Subcutaneous adipose tissue (tissue), 4 donors: Measurements from ENCODE around the gene CELF6. TPM values are rescaled to one million over a fixed set of nuclear protein-coding genes. Genes with fewer than 3 reads are reported as not detected.

Source experiments
- total RNA-seq, 4 donors: library from RNA; depleted of rRNA; stranded (reverse); fragments of >200 nt; gene quantifications; one replicate each; pipeline ENCODE4 v1.1.0, GENCODE V29; 2016
- TF ChIP-seq, protein P1 (sequence below): fragments of 450-650 bp; IDR thresholded peaks from one replicate; pipeline ENCODE4 v1.5.1; 2016; ENCODE audit warnings: low read depth, mild to moderate bottlenecking, control low read depth, antibody characterized with exemption, moderate library complexity

Gene CELF6
- total RNA-seq, 4 donors from 2014 or later, result 0.49 to 3.2 (median 2.2) TPM

- TF ChIP-seq, protein P1, sequence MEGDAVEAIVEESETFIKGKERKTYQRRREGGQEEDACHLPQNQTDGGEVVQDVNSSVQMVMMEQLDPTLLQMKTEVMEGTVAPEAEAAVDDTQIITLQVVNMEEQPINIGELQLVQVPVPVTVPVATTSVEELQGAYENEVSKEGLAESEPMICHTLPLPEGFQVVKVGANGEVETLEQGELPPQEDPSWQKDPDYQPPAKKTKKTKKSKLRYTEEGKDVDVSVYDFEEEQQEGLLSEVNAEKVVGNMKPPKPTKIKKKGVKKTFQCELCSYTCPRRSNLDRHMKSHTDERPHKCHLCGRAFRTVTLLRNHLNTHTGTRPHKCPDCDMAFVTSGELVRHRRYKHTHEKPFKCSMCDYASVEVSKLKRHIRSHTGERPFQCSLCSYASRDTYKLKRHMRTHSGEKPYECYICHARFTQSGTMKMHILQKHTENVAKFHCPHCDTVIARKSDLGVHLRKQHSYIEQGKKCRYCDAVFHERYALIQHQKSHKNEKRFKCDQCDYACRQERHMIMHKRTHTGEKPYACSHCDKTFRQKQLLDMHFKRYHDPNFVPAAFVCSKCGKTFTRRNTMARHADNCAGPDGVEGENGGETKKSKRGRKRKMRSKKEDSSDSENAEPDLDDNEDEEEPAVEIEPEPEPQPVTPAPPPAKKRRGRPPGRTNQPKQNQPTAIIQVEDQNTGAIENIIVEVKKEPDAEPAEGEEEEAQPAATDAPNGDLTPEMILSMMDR, result no peak
Observed at GRCh38 chr15:72354496-72354895, 34.5 kb upstream of the CELF6 start.

DNA sequence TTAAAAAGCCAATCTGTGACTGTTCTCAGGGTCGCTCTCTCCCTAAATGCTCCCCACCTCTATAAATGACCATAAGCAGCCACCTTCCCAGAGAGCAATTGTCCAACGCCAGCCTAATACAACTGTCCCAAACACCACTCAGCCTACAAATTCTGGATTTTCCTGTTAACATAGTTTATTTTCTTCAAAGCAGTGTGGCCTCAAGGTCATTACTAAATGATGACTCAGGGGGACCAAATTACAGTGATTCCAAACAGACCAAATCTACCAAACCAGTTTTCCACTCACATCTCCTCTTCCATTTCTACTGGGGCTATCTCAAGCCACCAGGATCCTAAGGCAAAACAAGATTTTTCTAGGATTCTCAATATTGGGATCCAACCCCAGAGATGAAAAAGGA is 33.3 kb upstream of the CELF6 start:
- TF ChIP-seq, protein P1, result no peak

GRCh38 chr15:72345806-72346205 is 25.8 kb upstream of the CELF6 start:
- TF ChIP-seq, protein P1, result no peak

DNA sequence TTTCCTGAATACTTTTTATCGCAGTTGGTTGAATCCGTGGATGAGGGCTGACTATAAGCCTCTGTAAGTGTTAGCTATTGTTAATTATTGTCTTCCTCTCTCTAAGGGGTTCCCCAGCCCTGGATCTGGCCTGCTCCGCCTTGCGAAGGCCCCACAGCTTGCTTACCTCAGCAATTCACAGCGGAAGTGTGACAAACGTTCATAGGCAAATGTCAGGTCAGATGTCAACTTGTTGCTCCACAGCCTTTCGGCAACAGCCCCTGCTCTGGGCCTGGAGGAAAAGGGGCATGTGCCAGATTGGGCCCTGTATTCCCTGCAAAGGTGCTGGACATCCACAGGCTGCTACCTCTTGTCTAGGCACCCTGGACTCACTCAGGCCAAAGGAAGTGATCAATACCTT is 25.3 kb upstream of the CELF6 start:
- TF ChIP-seq, protein P1, result no peak

- TF ChIP-seq, protein P1, result no peak
Observed at GRCh38 chr15:72344602-72345001, 24.6 kb upstream of the CELF6 start.

- TF ChIP-seq, protein P1, result no peak
Observed at GRCh38 chr15:72342385-72342784, 22.4 kb upstream of the CELF6 start.

GRCh38 chr15:72341361-72341760 is 21.4 kb upstream of the CELF6 start:
- TF ChIP-seq, protein P1, result no peak

DNA sequence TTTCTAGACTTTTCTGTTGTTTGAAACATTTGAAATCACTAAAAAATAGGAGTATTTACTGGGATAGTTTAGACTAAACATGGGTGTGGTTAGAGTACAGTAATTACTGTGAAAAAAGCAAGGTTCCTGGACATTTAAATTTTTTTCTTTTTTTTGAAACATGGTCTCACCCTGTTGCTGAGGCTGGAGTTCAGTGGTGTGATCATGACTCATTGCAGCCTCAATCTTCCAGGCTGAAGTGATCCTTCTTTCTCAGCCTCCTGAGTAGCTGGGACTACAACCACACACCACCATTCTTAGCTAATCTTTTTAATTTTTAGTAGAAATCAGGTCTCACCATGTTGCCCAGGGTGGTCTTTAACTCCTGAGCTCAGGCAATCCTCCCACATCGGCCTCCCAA is 20.4 kb upstream of the CELF6 start:
- TF ChIP-seq, protein P1, result no peak
